ENCODE data around the gene OSTN.
"Not testable (repeated sequence)": the region's sequence is repeated elsewhere in the genome, so short reads cannot be mapped to it uniquely, and the experiment has no call there.

Gene OSTN

DNA sequence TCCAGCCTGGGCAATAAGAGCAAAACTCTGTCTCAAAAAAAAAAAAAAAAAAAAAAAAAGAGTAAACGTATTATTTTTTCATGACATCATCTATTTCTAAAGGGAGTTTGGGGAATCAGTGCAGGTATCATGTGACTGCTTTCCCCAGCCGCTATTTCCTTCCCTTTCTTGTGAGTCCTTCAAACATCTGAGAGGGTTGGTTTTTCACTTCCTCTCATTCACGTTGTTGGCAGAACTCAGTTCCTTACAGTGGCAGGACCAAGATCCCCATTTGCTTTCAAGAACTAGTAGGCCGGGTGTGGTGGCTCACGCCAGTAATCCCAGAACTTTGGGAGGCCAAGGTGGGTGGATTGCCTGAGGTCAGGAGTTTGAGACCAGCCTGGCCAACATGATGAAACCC is 47.0 kb downstream of the OSTN start:
- H3K4me1 Mint-ChIP-seq, H3K27ac Mint-ChIP-seq, DNase-seq: not testable (repeated sequence)

GRCh38 chr3:191246630-191247029 is 47.6 kb downstream of the OSTN start:
- no peak for DNase-seq
- Mint-ChIP-seq H3K9me3 (no peaks in the 10 kb centered on the region), H3K27ac (no peak overlapping the region), H3K4me1 (no peaks in the 10 kb centered on the region), H3K4me3 (no peak overlapping the region), H3K27me3 (no peaks in the 10 kb centered on the region)
- no peak for ATAC-seq

More for the DNA sequence above, 47.0 kb downstream of the OSTN start:
- not testable (repeated sequence) for ATAC-seq, H3K9me3 Mint-ChIP-seq, H3K4me3 Mint-ChIP-seq, H3K27me3 Mint-ChIP-seq

DNA sequence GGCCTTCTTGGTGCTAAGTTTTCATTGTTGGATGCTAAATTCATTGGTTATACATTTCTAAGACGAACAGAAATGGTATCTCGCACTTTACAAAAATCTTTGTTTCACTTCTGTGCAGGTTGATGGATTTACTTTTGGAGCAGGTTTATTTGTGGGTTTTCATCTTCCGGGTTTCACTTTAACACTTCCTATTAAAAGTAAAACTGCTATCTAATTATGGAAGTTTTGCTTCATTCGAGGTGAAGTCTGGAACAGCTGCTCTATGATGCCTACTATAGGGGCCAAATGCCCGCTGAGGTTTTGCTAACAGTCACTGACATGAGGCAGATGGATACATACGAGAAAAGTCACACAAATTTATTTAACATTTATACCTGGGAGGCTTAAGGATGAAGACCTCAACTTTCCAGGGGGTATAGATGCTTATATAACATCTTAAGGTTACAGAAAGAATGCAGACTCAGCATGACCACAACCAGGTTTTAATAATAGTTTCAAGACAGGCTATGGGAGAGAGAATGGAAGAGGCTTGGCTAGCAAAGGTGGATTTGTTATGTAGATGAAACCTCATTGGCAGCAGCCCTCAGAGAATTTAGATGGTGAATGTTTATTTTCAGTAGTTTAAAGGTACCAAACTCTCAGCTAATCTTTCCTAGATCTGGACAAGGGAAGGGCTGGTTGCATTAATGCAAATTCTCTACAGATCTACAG is 54.2 kb downstream of the OSTN start:
- Mint-ChIP-seq H3K9me3 (no peaks in the 10 kb centered on the region), H3K27me3 (no peaks in the 10 kb centered on the region), H3K4me1 (no peaks in the 10 kb centered on the region), H3K4me3 (no peak overlapping the region), H3K27ac (no peak overlapping the region)
- ATAC-seq = no peak
- DNase-seq = no peak

GRCh38 chr3:191254098-191254873 is 55.2 kb downstream of the OSTN start:
- Mint-ChIP-seq H3K4me3 (no peak overlapping the region), H3K9me3 (peaks cover 0 to 5% of the 10 kb centered on the region in 2 donors), H3K4me1 (no peaks in the 10 kb centered on the region), H3K27ac (no peak overlapping the region), H3K27me3 (no peaks in the 10 kb centered on the region)
- ATAC-seq (no peak), DNase-seq (no peak)

- Mint-ChIP-seq H3K27me3 (no peaks in the 10 kb centered on the region), H3K4me3 (no peak overlapping the region), H3K27ac (no peak overlapping the region), H3K9me3 (peaks cover 0 to 5% of the 10 kb centered on the region in 2 donors), H3K4me1 (no peaks in the 10 kb centered on the region)
- DNase-seq (no peak), ATAC-seq (no peak)
Observed at GRCh38 chr3:191255156-191255555, 56.1 kb downstream of the OSTN start.

GRCh38 chr3:191256405-191256804 is 57.4 kb downstream of the OSTN start:
- no peaks in the 10 kb centered on the region for H3K4me1 Mint-ChIP-seq
- peaks cover 0 to 5% of the 10 kb centered on the region in 2 donors for H3K9me3 Mint-ChIP-seq
- ATAC-seq = no peak

DNA sequence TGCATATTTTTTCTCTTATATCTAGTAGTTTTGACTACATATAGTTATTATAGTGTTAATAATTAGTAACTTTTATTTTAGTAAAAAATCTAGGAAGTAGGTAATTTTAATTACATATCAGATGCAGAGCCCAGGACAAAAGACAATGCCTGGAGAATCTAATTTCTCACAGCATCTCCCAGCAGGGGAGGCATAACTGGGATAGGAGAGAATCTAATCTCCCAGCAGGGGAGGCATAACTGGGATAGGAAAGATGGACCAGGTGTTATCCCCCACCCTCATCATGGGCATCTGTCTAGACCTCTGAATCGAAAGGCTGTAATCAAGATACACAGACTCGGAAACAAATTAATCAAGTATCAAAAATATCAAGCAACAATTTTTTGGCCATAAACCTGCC is 58.2 kb downstream of the OSTN start:
- no peaks in the 10 kb centered on the region for H3K27me3 Mint-ChIP-seq
- H3K27ac Mint-ChIP-seq = no peak overlapping the region
- ATAC-seq = no peak
- H3K4me1 Mint-ChIP-seq = no peaks in the 10 kb centered on the region
- DNase-seq = no peak
- no peak overlapping the region for H3K4me3 Mint-ChIP-seq
- H3K9me3 Mint-ChIP-seq = peaks cover 0 to 5% of the 10 kb centered on the region in 2 donors

More at GRCh38 chr3:191256405-191256804, 57.4 kb downstream of the OSTN start:
- Mint-ChIP-seq H3K27ac (no peak overlapping the region), H3K27me3 (no peaks in the 10 kb centered on the region), H3K4me3 (no peak overlapping the region)
- no peak for DNase-seq

- Mint-ChIP-seq H3K27me3 (no peaks in the 10 kb centered on the region), H3K27ac (no peak overlapping the region), H3K4me3 (no peak overlapping the region), H3K4me1 (no peaks in the 10 kb centered on the region), H3K9me3 (peaks cover 0 to 5% of the 10 kb centered on the region in 2 donors)
- ATAC-seq (no peak), DNase-seq (no peak)
Observed at GRCh38 chr3:191259486-191259885, 60.4 kb downstream of the OSTN start.

DNA sequence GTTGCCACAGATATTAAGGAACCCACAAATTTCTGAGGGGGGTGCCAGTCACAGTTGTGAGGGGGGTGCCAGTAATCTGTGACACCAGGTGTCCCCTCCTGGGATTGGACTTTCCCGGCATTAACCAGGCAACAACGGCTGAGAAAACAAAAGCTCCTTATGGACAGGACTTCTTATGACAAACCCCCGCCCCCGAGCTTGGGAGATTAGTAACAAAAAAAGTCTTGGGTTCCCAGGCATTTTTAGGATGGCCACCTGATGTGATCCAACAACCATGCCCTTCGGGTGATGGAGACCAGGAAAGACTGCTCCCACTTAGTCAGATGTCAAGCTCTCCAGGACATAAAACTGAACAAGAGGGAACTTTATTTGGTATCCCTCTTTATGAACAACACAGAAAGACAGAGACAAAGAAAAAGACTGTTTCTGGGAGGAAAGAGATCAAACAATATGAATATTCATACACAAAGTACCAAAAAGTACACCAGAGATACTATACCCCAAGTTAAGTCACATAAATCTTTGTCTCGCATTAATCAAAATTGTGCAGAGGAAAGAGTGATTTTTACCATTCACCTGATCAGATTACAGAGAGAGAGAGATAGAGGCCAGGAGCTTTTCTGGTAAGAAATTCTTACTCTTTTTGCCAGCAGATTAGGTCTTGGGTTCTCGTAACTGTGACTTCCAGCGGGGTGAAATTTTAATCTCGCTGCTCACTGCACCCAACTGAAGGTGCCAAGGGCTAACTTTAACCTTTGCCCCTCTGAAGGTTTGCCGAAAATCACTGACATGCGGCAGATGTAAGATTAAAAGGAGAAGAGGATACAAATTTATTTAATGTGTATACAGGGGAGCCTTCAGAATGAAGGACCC is 61.6 kb downstream of the OSTN start:
- no peak for DNase-seq
- H3K27me3 Mint-ChIP-seq = no peaks in the 10 kb centered on the region
- H3K4me3 Mint-ChIP-seq = no peak overlapping the region
- H3K4me1 Mint-ChIP-seq = no peaks in the 10 kb centered on the region
- peak overlapping the region in 1 of 2 donors; percentile 65 for H3K27ac Mint-ChIP-seq
- peaks cover 0 to 5% of the 10 kb centered on the region in 2 donors for H3K9me3 Mint-ChIP-seq
- ATAC-seq = no peak

GRCh38 chr3:191261304-191261638 is 62.2 kb downstream of the OSTN start:
- no peaks in the 10 kb centered on the region for H3K4me1 Mint-ChIP-seq
- peaks cover 0 to 5% of the 10 kb centered on the region in 2 donors for H3K9me3 Mint-ChIP-seq
- H3K4me3 Mint-ChIP-seq = no peak overlapping the region
- H3K27me3 Mint-ChIP-seq = no peaks in the 10 kb centered on the region
- ATAC-seq = no peak
- H3K27ac Mint-ChIP-seq = no peak overlapping the region
- DNase-seq = no peak

GRCh38 chr3:191262650-191263049 is 63.6 kb downstream of the OSTN start:
- H3K4me1 Mint-ChIP-seq = no peaks in the 10 kb centered on the region
- no peak for ATAC-seq

GRCh38 chr3:191263365-191263764 is 64.3 kb downstream of the OSTN start:
- H3K4me1 Mint-ChIP-seq = no peaks in the 10 kb centered on the region
- ATAC-seq = no peak

More at GRCh38 chr3:191262650-191263049, 63.6 kb downstream of the OSTN start:
- H3K9me3 Mint-ChIP-seq = peaks cover 0 to 5% of the 10 kb centered on the region in 2 donors
- no peaks in the 10 kb centered on the region for H3K27me3 Mint-ChIP-seq
- no peak for DNase-seq
- H3K27ac Mint-ChIP-seq = no peak overlapping the region
- H3K4me3 Mint-ChIP-seq = no peak overlapping the region

DNA sequence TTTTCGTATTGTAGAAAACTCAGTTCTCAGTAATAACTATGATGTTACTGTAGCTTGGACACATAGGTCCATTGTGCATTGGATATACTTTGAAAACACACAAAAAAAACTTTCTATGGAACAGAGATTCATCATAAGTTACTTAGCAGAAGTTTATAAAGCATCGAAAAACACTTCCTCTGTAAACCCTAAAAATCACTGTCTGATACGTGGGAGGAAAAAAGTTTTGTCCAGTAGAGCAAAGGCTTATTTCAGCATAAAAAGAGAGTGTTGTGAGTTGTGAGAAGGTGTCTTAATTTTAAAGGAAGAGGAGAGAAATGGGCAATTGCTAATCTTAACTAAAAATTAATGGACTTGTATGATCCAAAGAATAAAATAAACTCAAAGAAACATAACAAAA is 64.8 kb downstream of the OSTN start:
- DNase-seq = no peak
- Mint-ChIP-seq H3K27me3 (no peaks in the 10 kb centered on the region), H3K4me1 (no peaks in the 10 kb centered on the region), H3K4me3 (no peak overlapping the region), H3K27ac (no peak overlapping the region), H3K9me3 (peaks cover 0 to 2% of the 10 kb centered on the region in 2 donors)
- no peak for ATAC-seq

More at GRCh38 chr3:191263365-191263764, 64.3 kb downstream of the OSTN start:
- Mint-ChIP-seq H3K27ac (no peak overlapping the region), H3K4me3 (no peak overlapping the region), H3K27me3 (no peaks in the 10 kb centered on the region), H3K9me3 (peaks cover 0 to 5% of the 10 kb centered on the region in 2 donors)
- no peak for DNase-seq

- DNase-seq (no peak), ATAC-seq (no peak)
- Mint-ChIP-seq H3K9me3 (peaks cover 7 to 8% of the 10 kb centered on the region in 2 donors), H3K27ac (no peak overlapping the region), H3K27me3 (no peaks in the 10 kb centered on the region), H3K4me1 (no peaks in the 10 kb centered on the region), H3K4me3 (no peak overlapping the region)
Observed at GRCh38 chr3:191268737-191269136, 69.7 kb downstream of the OSTN start.

- DNase-seq (no peak), ATAC-seq (no peak)
- Mint-ChIP-seq H3K27me3 (no peaks in the 10 kb centered on the region), H3K27ac (no peak overlapping the region), H3K4me1 (no peaks in the 10 kb centered on the region), H3K4me3 (no peak overlapping the region), H3K9me3 (peaks cover 7 to 8% of the 10 kb centered on the region in 2 donors)
Observed at GRCh38 chr3:191269289-191270085, 70.4 kb downstream of the OSTN start.
